NCI-H510A treated with DMSO at 0.1 percent for 48 hours (cell line): ENCODE measurements around the gene GRIK4.
A peak's percentile ranks its signal among the peaks of the same experiment; 100 is the strongest.
"Not testable (repeated sequence)": the region's sequence is repeated elsewhere in the genome, so short reads cannot be mapped to it uniquely, and the experiment has no call there.

ENCODE experiments used
- DNase-seq: peaks from one replicate; lab custom pipeline; 2025; lab: John Stamatoyannopoulos, UW

The GRIK4 gene

DNA sequence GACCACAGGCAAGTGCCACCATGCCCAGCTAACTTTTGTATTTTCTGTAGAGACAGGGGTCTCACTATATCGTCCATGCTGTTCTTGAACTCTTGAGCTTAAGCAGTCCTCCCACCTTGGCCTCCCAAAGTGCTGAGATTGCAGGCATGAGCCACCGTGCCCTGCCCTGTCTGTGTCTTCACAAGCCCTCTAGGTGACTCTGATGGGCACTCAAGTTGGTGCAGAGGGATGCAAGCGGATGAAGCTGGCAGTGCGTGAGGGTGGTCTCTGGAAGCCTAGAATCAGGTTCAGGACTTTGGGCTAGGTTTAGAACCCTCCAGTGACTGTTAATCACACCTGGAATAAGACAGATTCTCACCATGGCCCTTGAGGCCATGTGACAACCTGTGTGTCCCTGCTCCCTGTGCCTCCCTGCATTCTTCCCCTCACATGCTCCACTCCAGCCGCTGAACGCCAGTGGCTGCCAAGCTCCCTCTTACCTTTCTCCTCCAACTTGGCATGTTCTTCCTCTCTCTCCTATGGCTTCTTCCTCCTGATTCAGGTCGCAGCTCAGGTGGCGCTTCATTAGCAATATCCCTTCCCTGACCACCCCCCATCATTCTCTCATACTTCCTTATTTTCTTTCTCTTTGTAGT is 270.1 kb downstream of the GRIK4 start:
- no peak for DNase-seq

GRCh38 chr11:120784566-120785251 is 273.2 kb downstream of the GRIK4 start:
- DNase-seq: no peak

DNA sequence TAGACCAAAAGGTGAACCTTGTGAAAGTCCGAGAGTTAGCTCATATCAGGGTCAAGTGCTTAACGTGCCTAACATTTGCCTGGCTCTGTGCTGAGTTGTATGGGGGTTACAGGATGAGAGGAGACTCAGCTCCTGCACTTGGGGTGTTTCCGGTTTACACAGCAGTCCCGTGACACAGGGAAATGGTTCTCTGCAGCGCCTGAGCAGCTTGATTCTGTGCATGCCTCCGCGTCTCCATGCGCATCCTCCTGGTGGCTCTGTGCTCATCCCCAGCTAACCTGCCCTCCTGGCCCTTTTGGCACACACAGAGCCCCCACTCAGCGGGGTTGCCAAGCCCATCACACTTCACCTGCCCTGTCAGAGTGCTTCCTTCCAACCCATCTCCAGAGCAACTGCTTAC is 274.0 kb downstream of the GRIK4 start:
- DNase-seq: no peak

DNA sequence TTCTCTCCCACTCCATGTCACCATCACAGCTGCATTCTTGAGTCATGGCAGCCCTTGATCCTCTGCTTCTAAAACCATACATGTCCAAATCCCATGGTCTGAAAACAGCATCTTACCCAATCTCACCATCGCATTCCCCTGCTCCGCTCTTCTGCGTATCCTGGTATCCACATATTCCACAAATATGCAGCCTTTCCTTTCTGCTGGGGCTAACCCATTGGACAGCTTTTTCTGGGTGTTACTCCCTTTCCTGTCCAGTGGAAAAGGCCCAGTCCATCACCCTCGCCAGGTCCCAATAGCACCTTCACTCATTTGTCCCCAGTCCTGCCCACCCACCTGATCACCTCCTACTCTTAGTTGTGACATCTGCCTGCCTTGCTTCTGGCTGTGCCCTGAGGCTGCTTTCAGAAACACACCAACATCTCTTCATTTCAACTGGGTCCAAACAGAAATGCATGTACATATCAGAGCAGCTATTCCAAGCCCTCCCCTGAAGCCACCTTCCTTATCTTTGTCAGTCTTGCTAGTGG is 274.7 kb downstream of the GRIK4 start:
- DNase-seq: no peak

- DNase-seq: not testable (repeated sequence)
Observed at GRCh38 chr11:120787224-120787623, 275.7 kb downstream of the GRIK4 start.

- DNase-seq: no peak
Observed at GRCh38 chr11:120789391-120789790, 277.8 kb downstream of the GRIK4 start.

GRCh38 chr11:120792306-120792705 is 280.8 kb downstream of the GRIK4 start:
- DNase-seq: no peak

DNA sequence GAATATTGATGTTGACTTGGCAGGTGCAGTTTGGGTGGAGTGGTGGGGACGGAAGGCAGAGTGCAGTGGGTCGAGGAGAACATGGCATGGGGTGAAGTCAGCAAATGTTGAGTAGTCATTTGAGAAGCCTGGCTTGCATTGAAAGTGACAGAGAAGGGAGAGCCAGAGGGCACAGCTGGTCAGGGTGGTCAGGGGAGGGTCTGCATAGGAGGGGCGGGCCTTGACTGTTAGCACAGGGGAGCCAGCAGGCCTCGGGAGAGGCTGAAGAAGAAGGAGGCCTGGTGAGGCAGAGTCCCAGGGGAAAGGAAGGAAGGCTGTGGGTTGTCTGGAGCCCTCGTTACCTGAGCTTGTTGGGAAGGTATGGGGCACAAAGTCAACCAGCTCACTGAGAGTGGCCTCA is 281.6 kb downstream of the GRIK4 start:
- DNase-seq: no peak

- no peak for DNase-seq
Observed at GRCh38 chr11:120793806-120794479, 282.4 kb downstream of the GRIK4 start.

- DNase-seq: no peak
Observed at GRCh38 chr11:120794748-120795147, 283.2 kb downstream of the GRIK4 start.

GRCh38 chr11:120795185-120795584 is 283.6 kb downstream of the GRIK4 start:
- DNase-seq: no peak

- no peak for DNase-seq
Observed at GRCh38 chr11:120797143-120797542, 285.6 kb downstream of the GRIK4 start.

DNA sequence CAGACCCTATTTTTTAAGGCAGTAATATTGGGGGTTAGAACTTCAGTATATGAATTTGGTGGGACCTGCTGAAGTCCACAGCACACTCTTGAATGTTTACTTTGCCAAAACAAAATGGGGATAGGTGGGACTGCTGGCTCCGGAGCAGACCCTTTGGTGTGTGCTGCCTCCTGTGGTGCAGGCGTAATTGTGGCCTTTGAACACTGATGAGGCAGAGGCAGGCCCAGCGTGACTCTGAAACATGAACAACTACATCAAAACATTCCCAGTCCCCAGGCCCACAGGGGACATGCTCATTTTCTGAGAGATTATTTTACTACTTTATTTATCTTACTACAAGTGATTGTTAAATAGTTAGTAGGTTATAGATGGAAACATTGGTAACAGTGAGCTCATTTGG is 287.3 kb downstream of the GRIK4 start:
- no peak for DNase-seq

GRCh38 chr11:120800206-120800605 is 288.7 kb downstream of the GRIK4 start:
- no peak for DNase-seq

- peak; percentile 0 for DNase-seq
Observed at GRCh38 chr11:120801801-120802689, 290.5 kb downstream of the GRIK4 start.

DNA sequence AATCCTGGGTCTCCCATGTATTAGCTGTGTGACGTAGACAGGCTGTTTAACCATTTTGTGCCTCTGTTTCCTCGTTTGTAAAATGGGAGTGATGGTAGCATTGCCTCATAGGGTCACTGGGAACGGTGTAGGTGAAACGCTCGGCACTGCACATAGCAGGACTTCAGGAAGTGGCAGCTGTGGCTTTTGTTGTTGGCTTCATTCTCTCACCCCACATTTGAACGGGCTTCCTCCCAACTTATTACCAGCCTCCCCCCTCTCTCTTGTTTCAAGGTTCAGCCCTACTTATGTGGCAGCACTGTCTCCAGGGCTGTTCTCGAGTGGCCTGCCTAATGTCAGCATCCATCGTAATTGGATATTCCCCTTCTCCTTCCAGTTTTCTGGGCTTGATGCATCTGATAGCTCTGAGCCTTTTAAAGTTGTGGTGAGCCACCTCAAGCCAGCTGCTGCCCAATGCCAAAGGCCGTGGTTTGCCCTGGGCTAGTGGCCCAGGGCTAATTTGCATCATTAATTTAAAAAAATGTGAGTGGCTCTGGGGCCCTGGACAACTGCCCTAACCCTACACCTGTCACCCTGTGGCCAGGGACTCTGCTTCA is 294.5 kb downstream of the GRIK4 start:
- DNase-seq: no peak

- no peak for DNase-seq
Observed at GRCh38 chr11:120807414-120808150, 296.0 kb downstream of the GRIK4 start.

GRCh38 chr11:120808616-120809050 is 297.1 kb downstream of the GRIK4 start:
- no peak for DNase-seq

DNA sequence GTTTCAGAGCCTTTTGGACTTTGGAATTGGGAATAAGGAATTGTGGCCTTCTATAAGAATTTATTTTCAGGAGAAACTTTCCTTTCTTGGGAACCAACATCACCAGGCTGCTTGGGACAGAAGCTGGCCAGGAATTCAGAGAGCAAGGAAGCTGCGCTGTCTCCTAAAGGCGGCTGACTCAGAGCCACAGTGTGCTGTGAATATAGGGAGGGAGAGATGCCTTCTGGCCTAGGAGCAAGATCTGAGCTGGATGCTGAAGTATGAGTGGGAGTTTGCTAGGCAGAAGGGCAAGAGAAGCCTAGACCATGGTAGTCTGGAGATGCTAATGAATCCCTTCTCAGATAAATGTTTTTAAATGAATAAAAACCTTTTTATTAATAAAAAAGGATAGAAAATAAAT is 298.7 kb downstream of the GRIK4 start:
- no peak for DNase-seq

- no peak for DNase-seq
Observed at GRCh38 chr11:120811199-120811598, 299.7 kb downstream of the GRIK4 start.

GRCh38 chr11:120811731-120812130 is 300.2 kb downstream of the GRIK4 start:
- no peak for DNase-seq
